Measurements from ENCODE around the gene BPIFA2. TPM values are rescaled to one million over a fixed set of nuclear protein-coding genes. Genes with fewer than 3 reads are reported as not detected.
"Not testable (repeated sequence)": the region's sequence is repeated elsewhere in the genome, so short reads cannot be mapped to it uniquely, and the experiment has no call there.

Gene BPIFA2
- total RNA-seq, 1 experiment from 2014 or later, result not detected

GRCh38 chr20:33178726-33179125 is 10.8 kb downstream of the BPIFA2 start:
- DNase-seq, result peak; percentile 79
- peaks cover 6% of the 10 kb centered on the region for H3K36me3 Mint-ChIP-seq (ENCODE audit: insufficient read depth, unreplicated experiment)
- CTCF ChIA-PET, result interaction anchor here (0.6 to 0.9 kb wide), 3 partner anchors 9 to 943 kb away, joined by 3 to 4 read pairs (median 3); no protein-coding TSS in a partner anchor
- TF ChIP-seq CTCF (IDR thresholded peaks at IDR 0.05; ENCODE audit: unreplicated experiment), result no peak
- intact Hi-C loops (cut with micrococcal nuclease; ENCODE audit: unreplicated experiment), result no loop called here
- no peaks in the 10 kb centered on the region for H3K9me3 Mint-ChIP-seq (ENCODE audit: low read depth, unreplicated experiment)
- no TSS peak for BruUV-seq (replicated peaks)
- H3K4me1 Mint-ChIP-seq (ENCODE audit: low read depth, unreplicated experiment), result peaks cover 9% of the 10 kb centered on the region
- no peak overlapping the region for H3K27ac Mint-ChIP-seq (ENCODE audit: unreplicated experiment)
- H3K27me3 Mint-ChIP-seq (ENCODE audit: unreplicated experiment), result peaks cover 24% of the 10 kb centered on the region
- no peak overlapping the region for H3K4me3 Mint-ChIP-seq (ENCODE audit: low read depth, unreplicated experiment)

GRCh38 chr20:33180169-33180568 is 12.2 kb downstream of the BPIFA2 start:
- no peaks in the 10 kb centered on the region for H3K9me3 Mint-ChIP-seq (ENCODE audit: low read depth, unreplicated experiment)
- CTCF ChIA-PET, result no interaction called here
- no peak for TF ChIP-seq CTCF (IDR thresholded peaks at IDR 0.05; ENCODE audit: unreplicated experiment)
- no peak for DNase-seq
- H3K4me3 Mint-ChIP-seq (ENCODE audit: low read depth, unreplicated experiment), result no peak overlapping the region
- H3K36me3 Mint-ChIP-seq (ENCODE audit: insufficient read depth, unreplicated experiment), result peaks cover 6% of the 10 kb centered on the region
- peaks cover 29% of the 10 kb centered on the region for H3K27me3 Mint-ChIP-seq (ENCODE audit: unreplicated experiment)
- BruUV-seq (replicated peaks), result no TSS peak
- intact Hi-C loops (cut with micrococcal nuclease; ENCODE audit: unreplicated experiment), result no loop called here
- H3K27ac Mint-ChIP-seq (ENCODE audit: unreplicated experiment), result no peak overlapping the region
- H3K4me1 Mint-ChIP-seq (ENCODE audit: low read depth, unreplicated experiment), result peaks cover 9% of the 10 kb centered on the region

GRCh38 chr20:33181482-33182093 is 13.6 kb downstream of the BPIFA2 start:
- BruUV-seq (replicated peaks), result no TSS peak
- peaks cover 9% of the 10 kb centered on the region for H3K4me1 Mint-ChIP-seq (ENCODE audit: low read depth, unreplicated experiment)
- H3K4me3 Mint-ChIP-seq (ENCODE audit: low read depth, unreplicated experiment), result no peak overlapping the region
- H3K27me3 Mint-ChIP-seq (ENCODE audit: unreplicated experiment), result peaks cover 29% of the 10 kb centered on the region
- no peak overlapping the region for H3K27ac Mint-ChIP-seq (ENCODE audit: unreplicated experiment)
- TF ChIP-seq CTCF (IDR thresholded peaks at IDR 0.05; ENCODE audit: unreplicated experiment), result no peak
- intact Hi-C loops (cut with micrococcal nuclease; ENCODE audit: unreplicated experiment), result no loop called here
- CTCF ChIA-PET, result no interaction called here
- DNase-seq, result no peak
- no peaks in the 10 kb centered on the region for H3K9me3 Mint-ChIP-seq (ENCODE audit: low read depth, unreplicated experiment)
- peaks cover 6% of the 10 kb centered on the region for H3K36me3 Mint-ChIP-seq (ENCODE audit: insufficient read depth, unreplicated experiment)

GRCh38 chr20:33183312-33183711 is 15.4 kb downstream of the BPIFA2 start:
- Mint-ChIP-seq H3K27me3 (ENCODE audit: unreplicated experiment) (peaks cover 29% of the 10 kb centered on the region), H3K36me3 (ENCODE audit: insufficient read depth, unreplicated experiment) (peaks cover 6% of the 10 kb centered on the region), H3K27ac (ENCODE audit: unreplicated experiment) (no peak overlapping the region), H3K9me3 (ENCODE audit: low read depth, unreplicated experiment) (no peaks in the 10 kb centered on the region), H3K4me3 (ENCODE audit: low read depth, unreplicated experiment) (no peak overlapping the region), H3K4me1 (ENCODE audit: low read depth, unreplicated experiment) (peaks cover under 1% of the 10 kb centered on the region)
- no TSS peak for BruUV-seq (replicated peaks)
- no peak for TF ChIP-seq CTCF (IDR thresholded peaks at IDR 0.05; ENCODE audit: unreplicated experiment)
- CTCF ChIA-PET, result interaction anchor here (0.5 kb wide), 1 partner anchor 1181 kb away, joined by 5 read pairs; no protein-coding TSS in a partner anchor
- intact Hi-C loops (cut with micrococcal nuclease; ENCODE audit: unreplicated experiment), result no loop called here
- DNase-seq, result no peak

- H3K36me3 Mint-ChIP-seq (ENCODE audit: insufficient read depth, unreplicated experiment); H3K4me1 Mint-ChIP-seq (ENCODE audit: low read depth, unreplicated experiment); H3K4me3 Mint-ChIP-seq (ENCODE audit: low read depth, unreplicated experiment); DNase-seq; H3K27ac Mint-ChIP-seq (ENCODE audit: unreplicated experiment); BruUV-seq (replicated peaks); H3K9me3 Mint-ChIP-seq (ENCODE audit: low read depth, unreplicated experiment); intact Hi-C loops (cut with micrococcal nuclease; ENCODE audit: unreplicated experiment): not testable (repeated sequence)
- peaks cover 37% of the 10 kb centered on the region for H3K27me3 Mint-ChIP-seq (ENCODE audit: unreplicated experiment)
- CTCF ChIA-PET, result interaction anchor here (0.6 kb wide), 1 partner anchor 1279 kb away, joined by 3 read pairs; no protein-coding TSS in a partner anchor
These were observed 17.2 kb downstream of the BPIFA2 start for GRCh38 chr20:33185031-33185590.
